Measurements from ENCODE around the gene ZNF474.

Gene ZNF474

GRCh38 chr5:122102825-122103224, 26.5 kb upstream of the ZNF474 start:
- in situ Hi-C loops (cut with MboI; ENCODE audit: low sequenced_read_pairs, unreplicated experiment) = no loop called here
- DNase-seq (ENCODE audit: low spot score) = no peak
- TF ChIP-seq, protein P1, sequence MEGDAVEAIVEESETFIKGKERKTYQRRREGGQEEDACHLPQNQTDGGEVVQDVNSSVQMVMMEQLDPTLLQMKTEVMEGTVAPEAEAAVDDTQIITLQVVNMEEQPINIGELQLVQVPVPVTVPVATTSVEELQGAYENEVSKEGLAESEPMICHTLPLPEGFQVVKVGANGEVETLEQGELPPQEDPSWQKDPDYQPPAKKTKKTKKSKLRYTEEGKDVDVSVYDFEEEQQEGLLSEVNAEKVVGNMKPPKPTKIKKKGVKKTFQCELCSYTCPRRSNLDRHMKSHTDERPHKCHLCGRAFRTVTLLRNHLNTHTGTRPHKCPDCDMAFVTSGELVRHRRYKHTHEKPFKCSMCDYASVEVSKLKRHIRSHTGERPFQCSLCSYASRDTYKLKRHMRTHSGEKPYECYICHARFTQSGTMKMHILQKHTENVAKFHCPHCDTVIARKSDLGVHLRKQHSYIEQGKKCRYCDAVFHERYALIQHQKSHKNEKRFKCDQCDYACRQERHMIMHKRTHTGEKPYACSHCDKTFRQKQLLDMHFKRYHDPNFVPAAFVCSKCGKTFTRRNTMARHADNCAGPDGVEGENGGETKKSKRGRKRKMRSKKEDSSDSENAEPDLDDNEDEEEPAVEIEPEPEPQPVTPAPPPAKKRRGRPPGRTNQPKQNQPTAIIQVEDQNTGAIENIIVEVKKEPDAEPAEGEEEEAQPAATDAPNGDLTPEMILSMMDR (IDR thresholded peaks at IDR 0.05; ENCODE audit: borderline replicate concordance, control extremely low read depth, extremely low read depth, insufficient read depth, missing control alignments) = no peak

DNA sequence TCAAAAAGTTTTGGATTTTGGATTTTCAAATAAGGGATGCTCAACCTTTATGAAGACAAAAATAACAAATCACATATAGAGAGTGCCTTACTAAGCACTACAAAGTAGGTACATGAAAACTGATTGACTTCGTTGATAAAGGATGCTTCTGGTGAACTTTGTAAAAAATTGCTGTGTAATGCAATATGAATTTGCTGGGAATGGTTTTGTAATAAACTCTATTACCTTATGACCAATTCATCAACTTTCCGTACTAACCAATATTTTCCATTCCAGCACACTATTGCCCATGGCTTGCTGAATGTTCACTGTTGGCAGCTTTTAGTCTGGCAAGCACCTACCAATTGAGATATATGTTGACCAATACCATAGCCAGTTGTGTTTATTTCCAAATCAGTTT, 23.4 kb upstream of the ZNF474 start:
- TF ChIP-seq, protein P1 (IDR thresholded peaks at IDR 0.05; ENCODE audit: borderline replicate concordance, control extremely low read depth, extremely low read depth, insufficient read depth, missing control alignments) = no peak
- DNase-seq (ENCODE audit: low spot score) = no peak
- in situ Hi-C loops (cut with MboI; ENCODE audit: low sequenced_read_pairs, unreplicated experiment) = no loop called here

DNA sequence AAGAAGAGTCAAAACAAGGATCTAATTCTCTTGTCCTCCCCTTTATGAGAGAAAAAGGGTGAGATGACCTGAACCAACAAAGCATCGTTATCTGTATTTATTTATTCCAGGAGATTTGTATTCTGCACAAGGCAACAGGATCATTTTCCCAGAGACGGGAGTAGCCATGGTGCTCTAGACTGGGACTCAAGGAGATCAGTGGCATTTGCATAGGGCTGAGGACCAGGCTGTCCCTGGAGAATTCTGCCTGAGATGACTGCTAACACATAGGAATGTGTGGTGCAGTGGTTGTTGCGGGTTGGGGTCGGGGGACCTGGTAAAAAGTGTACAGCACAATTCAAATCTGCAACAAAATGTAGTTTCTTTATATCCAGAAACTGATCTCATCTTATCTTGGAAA, 22.3 kb upstream of the ZNF474 start:
- in situ Hi-C loops (cut with MboI; ENCODE audit: low sequenced_read_pairs, unreplicated experiment) = no loop called here
- TF ChIP-seq, protein P1 (IDR thresholded peaks at IDR 0.05; ENCODE audit: borderline replicate concordance, control extremely low read depth, extremely low read depth, insufficient read depth, missing control alignments) = no peak
- no peak for DNase-seq (ENCODE audit: low spot score)

DNA sequence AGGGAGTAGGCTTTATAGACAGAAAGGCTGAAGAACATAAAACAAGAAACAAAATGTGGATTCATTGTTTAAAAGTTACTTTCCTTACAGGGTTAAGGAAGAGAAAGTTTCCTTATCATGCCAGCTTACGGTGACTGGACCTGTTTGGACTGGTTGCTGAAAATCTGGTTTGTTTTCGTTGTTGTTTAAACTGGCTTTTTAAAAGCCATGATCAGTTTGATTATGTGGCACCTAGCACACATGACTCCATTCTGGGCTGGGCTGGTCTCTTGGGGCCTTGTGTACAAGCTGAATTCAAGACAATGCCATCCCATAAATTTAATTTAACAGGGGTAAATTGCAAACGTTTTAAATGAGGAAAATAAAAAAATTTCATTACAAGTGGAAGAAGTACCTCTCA, 18.4 kb upstream of the ZNF474 start:
- TF ChIP-seq, protein P1 (IDR thresholded peaks at IDR 0.05; ENCODE audit: borderline replicate concordance, control extremely low read depth, extremely low read depth, insufficient read depth, missing control alignments) = no peak
- no peak for DNase-seq (ENCODE audit: low spot score)
- in situ Hi-C loops (cut with MboI; ENCODE audit: low sequenced_read_pairs, unreplicated experiment) = no loop called here

DNA sequence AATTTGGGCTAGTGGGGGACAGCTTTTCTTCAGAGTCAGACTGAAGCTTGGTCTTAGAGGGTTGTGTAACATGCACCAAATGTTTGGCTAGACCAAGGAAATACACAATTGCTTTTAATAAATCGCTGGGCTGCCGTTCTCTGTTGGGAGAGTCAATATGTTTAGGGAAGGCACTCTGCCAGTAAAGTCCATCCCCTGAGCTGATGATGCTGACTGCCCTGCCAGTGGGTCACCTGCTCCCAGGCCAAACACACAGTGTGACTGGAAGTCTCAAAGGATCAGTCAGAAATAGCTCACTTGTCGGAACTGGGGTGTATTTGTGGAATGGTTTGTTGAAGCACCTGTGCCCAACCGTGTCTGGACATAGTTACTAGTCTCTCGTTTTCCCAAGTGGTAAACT, 17.9 kb upstream of the ZNF474 start:
- DNase-seq (ENCODE audit: low spot score) = no peak
- in situ Hi-C loops (cut with MboI; ENCODE audit: low sequenced_read_pairs, unreplicated experiment) = no loop called here
- TF ChIP-seq, protein P1 (IDR thresholded peaks at IDR 0.05; ENCODE audit: borderline replicate concordance, control extremely low read depth, extremely low read depth, insufficient read depth, missing control alignments) = no peak

- no peak for DNase-seq (ENCODE audit: low spot score)
- in situ Hi-C loops (cut with MboI; ENCODE audit: low sequenced_read_pairs, unreplicated experiment) = no loop called here
- TF ChIP-seq, protein P1 (IDR thresholded peaks at IDR 0.05; ENCODE audit: borderline replicate concordance, control extremely low read depth, extremely low read depth, insufficient read depth, missing control alignments) = no peak
Measured at GRCh38 chr5:122112063-122112462, 17.3 kb upstream of the ZNF474 start.

Data from GM13976 (cell line).